GM18868 (cell line): ENCODE results near the gene GRIK3.

ENCODE experiments used
- ATAC-seq: cut with Tn5 transposase; IDR thresholded peaks from one replicate; pipeline ENCODE4 v1.9.1; 2021; ENCODE audit warnings: mild to moderate bottlenecking, moderate library complexity; ENCODE audit not compliant: unreplicated experiment

Gene GRIK3

GRCh38 chr1:36796106-36796590 lies 238.2 kb downstream of the GRIK3 start:
- ATAC-seq, result no peak

DNA sequence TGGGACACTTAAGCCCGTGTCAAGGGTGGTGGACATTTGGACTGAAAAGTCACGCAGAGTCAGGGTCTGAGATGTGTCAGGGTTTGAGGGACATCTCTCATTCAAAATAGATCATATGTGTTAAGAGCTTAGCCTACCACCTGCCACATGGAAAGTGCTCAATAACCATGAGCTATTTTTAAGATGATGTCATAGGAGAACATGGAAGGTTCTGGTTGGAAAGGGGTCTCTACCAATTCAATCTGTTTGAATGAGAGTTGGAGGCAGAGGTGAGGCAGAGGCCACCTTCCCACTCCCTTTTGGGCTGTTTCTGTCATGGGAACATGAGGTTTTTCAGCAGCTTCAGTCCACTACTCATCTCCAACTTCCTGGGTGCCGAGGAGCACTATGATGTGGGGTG lies 239.9 kb downstream of the GRIK3 start:
- ATAC-seq, result no peak

- no peak for ATAC-seq
Measured at GRCh38 chr1:36793452-36793851, 240.9 kb downstream of the GRIK3 start.

- no peak for ATAC-seq
Measured at GRCh38 chr1:36792292-36792691, 242.0 kb downstream of the GRIK3 start.

GRCh38 chr1:36790191-36790590 lies 244.1 kb downstream of the GRIK3 start:
- no peak for ATAC-seq

DNA sequence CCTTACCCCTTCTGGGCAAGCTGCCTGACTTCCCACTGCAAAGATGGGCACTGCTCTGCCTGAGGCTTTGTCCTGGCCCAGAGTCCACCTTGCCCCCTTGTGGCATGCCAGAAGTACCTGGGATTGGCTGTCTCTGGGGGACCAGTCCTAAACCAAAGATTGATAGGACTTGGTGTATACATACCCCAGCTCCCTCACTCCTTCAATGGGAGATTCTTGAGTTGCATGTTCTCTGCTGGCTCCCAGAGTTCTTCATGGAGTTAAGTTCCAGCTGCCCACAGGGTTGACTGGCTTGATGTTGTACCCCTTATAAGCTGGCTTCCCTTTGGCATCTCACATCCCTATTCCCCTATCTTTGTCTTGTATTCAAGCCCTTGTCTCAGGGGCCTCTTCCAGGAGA lies 244.8 kb downstream of the GRIK3 start:
- no peak for ATAC-seq

DNA sequence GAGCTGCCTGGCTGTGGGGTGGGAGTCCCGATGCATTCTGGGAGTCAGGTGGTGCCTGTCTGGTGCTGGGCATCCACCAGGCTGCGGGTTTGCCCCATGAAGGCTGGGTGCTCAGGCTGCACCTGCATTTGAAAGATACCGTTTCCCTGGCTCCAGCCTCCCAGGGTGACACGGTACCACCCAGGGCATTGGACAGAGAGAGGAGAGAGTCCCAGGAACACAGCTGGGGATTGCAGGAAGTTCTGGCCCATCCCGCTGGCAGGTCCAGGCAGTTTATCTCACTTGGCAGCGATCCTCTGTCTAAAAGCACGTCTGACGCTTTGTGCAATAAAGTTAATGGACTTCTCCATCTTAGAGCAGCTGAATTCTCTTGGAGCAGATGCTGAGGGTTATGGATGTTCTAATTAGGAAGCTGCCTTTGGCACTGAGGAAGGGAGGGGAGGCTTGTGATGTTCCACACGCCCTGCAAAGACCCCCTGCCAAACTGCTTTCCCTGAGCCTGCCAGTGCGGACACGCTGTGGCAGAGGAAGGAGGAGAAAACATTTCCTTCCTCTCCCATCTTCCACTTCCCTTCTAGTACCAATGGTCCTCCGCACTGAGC lies 246.9 kb downstream of the GRIK3 start:
- ATAC-seq, result no peak

- no peak for ATAC-seq
Measured at GRCh38 chr1:36786425-36786824, 247.9 kb downstream of the GRIK3 start.

- no peak for ATAC-seq
Measured at GRCh38 chr1:36784147-36784859, 250.0 kb downstream of the GRIK3 start.

- no peak for ATAC-seq
Measured at GRCh38 chr1:36783475-36783874, 250.8 kb downstream of the GRIK3 start.

DNA sequence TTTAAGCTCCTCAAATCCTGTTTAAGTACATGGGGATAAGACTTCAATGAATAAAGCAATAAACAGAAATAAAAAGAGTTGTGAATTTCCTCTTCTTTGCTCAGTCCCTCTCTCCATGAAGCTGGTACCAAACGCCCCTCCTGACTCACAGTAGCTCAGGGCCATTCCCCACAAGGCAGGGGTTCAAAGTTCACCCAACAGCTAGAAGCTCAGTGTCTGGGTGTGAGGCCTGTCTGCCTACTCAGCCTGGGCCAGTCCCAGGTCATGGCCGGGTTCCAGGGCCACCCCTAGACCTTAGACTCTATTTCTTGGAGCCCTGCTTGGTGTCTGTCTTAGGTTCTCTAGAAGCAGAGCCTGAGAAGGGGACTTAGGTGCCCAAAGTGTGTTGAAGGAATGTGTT lies 251.5 kb downstream of the GRIK3 start:
- ATAC-seq, result no peak

DNA sequence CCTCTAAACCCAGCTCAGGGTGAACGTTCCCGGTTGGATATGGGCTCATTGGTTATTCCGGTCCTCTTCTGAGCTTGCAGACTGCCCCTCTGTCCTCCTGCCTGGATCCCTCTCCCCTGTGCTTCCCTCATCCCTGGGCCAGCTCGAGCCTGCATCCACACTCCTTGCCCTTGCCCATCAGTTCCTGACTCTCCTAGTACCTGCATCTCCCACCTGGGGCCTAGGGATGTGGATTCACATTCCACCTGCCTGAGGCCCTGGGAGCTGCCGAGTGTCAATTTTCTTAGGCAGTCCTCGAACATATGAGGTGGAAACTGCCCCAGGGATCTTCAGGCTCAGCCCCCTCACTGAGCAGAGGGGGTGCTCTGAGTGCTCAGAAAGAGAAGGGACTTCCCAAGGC lies 252.2 kb downstream of the GRIK3 start:
- no peak for ATAC-seq

GRCh38 chr1:36781098-36781497 lies 253.2 kb downstream of the GRIK3 start:
- ATAC-seq, result no peak

DNA sequence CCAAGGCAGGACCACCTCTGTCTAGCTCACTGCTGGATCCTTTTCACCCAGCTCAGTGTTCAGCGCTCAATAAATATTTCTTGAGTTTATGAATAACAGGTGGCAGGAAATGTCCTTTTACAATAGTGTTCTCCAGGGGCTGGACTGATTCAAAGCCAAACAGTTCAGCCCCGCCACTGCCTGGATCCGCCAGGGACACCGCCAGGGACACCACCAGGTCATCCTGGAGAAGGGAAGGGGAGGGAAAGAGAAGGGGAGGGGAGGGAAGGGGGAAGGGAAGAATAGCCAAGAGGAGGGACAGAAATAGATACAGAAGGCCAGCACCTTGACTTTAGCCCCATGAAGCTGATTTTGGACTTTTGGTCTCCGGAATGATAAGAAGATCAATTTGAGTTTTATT lies 255.6 kb downstream of the GRIK3 start:
- no peak for ATAC-seq

GRCh38 chr1:36776948-36777831 lies 257.1 kb downstream of the GRIK3 start:
- no peak for ATAC-seq

DNA sequence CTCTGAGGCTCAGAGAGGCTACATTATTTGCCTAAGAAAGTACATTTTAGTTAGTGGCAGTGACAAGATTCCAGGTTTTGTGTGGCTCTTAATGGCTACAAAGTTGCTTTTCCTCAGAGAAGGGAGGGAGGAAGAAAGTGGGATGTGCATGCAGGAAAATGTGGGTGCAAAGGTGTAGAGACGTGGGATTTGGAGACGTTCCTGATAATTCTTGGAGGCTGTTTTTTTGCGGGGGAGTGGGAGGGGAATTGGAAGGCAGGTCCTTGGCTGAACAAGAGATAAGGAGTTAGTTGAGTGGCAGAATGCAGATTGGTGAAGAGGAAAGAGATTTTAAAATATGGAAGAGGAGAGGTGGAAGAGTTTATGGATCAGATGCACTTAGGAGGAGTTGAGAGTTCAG lies 258.1 kb downstream of the GRIK3 start:
- ATAC-seq, result no peak

DNA sequence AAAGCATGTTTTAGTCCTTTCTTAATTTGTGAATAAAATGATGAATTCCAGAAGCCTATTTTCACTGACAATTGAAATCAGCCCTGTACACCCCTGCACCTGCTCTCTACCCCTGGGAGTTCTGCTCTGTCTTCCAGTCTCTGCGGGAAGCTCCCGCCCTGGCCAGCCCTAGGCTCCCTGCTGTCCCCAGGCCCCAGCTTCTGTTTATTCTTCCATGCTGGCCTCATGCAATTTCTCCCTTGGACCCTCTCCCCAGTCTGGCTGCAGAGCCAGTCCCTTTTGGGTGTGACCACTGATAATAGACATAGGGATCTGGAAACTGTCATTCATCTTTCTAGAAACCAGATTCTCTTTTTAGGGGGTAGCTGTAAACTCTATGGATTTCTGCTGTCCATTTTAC lies 258.6 kb downstream of the GRIK3 start:
- ATAC-seq, result no peak

DNA sequence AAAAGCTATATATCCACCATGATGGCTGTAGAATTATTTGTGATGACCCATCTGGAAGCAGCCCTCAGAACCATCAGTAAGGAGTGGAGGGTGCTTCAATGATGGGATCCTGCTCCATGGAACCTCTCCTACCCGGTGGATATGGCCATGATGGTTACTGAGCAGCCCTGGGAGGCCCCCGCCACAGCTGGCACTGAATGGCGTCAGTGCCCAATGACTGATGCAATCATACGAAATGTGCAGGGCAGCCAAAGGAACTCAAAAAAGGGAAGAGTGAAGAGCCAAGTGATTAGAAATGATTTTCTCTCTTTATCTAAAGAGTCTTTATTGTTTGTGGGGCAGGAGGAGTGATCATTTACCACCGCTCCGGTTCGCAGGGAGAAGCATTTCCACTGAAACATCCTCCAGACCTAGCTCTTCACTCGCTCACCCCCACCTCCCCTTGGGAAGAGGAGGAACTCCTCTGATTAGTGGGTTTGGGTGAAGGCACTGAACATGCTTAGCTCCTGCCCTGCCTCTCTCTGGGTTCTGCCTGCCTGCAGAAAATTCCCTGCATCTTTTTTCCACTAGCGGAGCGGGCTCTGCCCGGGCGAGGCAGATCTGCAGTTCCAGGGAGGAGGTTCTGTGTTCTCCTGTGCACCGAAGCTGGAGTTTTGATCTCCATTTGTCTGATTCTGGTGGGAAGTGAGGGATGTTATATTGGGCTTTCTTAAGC lies 260.3 kb downstream of the GRIK3 start:
- no peak for ATAC-seq

DNA sequence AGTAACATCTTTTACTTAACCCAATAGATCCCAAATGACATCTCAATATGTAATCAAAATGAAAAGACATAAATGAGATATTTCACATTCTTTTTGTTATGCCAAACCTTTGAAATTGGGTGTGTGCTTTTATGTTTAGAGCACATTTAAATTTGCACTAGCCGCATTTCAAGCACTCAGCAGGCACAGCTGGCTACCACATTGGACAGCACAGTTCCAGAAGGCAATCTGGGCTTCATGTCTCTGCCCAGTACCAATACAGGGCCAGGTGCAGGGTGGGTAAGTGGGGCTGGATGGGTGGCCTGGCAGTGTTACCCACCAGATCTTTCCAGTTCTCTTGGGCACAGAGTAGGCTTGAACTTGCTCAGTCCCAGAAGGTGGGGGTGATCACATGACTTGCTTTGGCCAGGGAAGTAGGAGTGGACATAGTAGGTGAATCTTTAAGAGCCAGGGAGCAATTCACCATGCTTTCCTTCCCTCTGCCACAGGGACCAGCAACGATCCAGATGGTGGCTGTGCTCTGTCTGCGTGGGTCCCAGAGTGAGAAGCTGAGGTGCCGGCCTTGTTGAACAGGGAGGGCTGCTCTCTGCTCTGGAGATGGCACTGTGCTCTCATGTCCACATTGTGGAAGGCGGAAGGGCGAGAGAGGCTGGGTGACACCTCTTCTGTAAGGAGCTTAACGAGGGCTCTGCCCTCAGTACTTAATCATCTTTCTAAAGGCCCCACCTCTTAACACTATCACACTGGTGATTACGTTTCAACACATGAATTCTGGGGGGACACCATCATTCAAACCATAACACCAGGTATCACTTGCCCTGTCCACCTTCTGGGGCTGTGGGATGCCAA lies 261.4 kb downstream of the GRIK3 start:
- no peak for ATAC-seq

GRCh38 chr1:36771660-36772284 lies 262.5 kb downstream of the GRIK3 start:
- ATAC-seq, result no peak
